ENCODE measurements around the gene KRT39. TPM values are rescaled to one million over a fixed set of nuclear protein-coding genes. Genes with fewer than 3 reads are reported as not detected.
A peak's percentile ranks its signal among the peaks of the same experiment; 100 is the strongest.

KRT39 gene
- polyA plus RNA-seq, 2 of the 4 experiments (the other 2 are of a cell fraction), result not detected

DNA sequence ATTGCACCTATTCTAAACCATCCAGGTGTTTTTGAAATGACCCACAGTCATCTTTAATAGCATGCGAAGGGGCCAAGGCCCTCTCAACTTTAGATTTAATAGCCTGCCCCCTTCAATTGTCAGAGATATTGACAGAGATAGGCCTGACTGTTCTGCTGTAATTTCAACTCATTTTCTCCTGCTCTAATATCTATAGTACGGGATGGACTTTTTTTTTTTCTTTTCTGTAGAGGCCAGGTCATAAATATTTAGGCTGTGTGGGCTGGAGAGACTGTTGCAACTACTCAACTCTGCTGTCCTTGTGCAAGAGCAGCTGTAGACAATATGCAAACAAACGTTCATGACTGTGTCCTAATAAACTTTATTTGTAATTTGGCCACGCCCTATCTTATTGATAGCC lies 57.0 kb downstream of the KRT39 start:
- no peaks in the 10 kb centered on the region for H3K9me3 ChIP-seq
- CTCF ChIA-PET, result interaction anchor here (0.6 to 13.1 kb wide), 53 partner anchors 8 to 758 kb away, joined by 3 to 246 read pairs (median 4); partner anchors contain the start of genes KRTAP16-1 and KRTAP2-3
- FAIRE-seq, result no peak
- no peak overlapping the region for H3K4me3 ChIP-seq
- POLR2A ChIA-PET, result no interaction called here
- peak overlapping the region; percentile 55 to 62 for H3K27ac ChIP-seq
- H3K4me1 ChIP-seq, result peaks cover 31% of the 10 kb centered on the region
- peak; percentile 27 to 48; a peak in 4 of 6 replicates for ATAC-seq
- TF ChIP-seq CEBPB (IDR thresholded peaks at IDR 0.05), result peak; percentile 54 to 69; a peak in 3 of 4 replicates
- TF ChIP-seq E2F6 (IDR thresholded peaks at IDR 0.05; ENCODE audit: borderline replicate concordance, low read depth), result no peak
- no peak for DNase-seq (ENCODE audit: low read depth in 1 of 2, low spot score in 1 of 2)
- peak overlapping the region; percentile 68 for H3K4me2 ChIP-seq
- 45% methylated on average over 4 of the region's 4 CpGs for WGBS (ENCODE audit: missing lambda C conversion rate)

GRCh38 chr17:40909351-40909750 lies 57.4 kb downstream of the KRT39 start:
- peaks cover 31% of the 10 kb centered on the region for H3K4me1 ChIP-seq
- peak; percentile 99 for FAIRE-seq

More at GRCh38 chr17:40909351-40909750, 57.4 kb downstream of the KRT39 start:
- TF ChIP-seq PHF8 (IDR thresholded peaks at IDR 0.05; ENCODE audit: borderline replicate concordance, low read depth) (no peak), SMC3 (IDR thresholded peaks at IDR 0.05) (peak; percentile 99), MAFK (IDR thresholded peaks at IDR 0.05; ENCODE audit: partially characterized antibody) (no peak), CBX2 (IDR thresholded peaks at IDR 0.05; ENCODE audit: borderline replicate concordance, low read depth) (no peak), NFE2L2 (conservative IDR thresholded peaks at IDR 0.05; ENCODE audit: low read length) (0 out of 2 replicates have a peak, but pooled peaks have one; percentile 7), FOSL2 (IDR thresholded peaks at IDR 0.05) (peak; percentile 72), FOSL2 (CRISPR knock-in tag; IDR thresholded peaks at IDR 0.05) (peak; percentile 96), JUNB (IDR thresholded peaks at IDR 0.05) (peak; percentile 70; the same call in 1 of the 2 replicates), HES2 (IDR thresholded peaks at IDR 0.05) (no peak), CBX8 (IDR thresholded peaks at IDR 0.05) (no peak), BHLHE40 (IDR thresholded peaks at IDR 0.05; ENCODE audit: low read depth, low read length) (no peak), FOXS1 (CRISPR knock-in tag; IDR thresholded peaks at IDR 0.05) (no peak), ATOH8 (CRISPR knock-in tag; IDR thresholded peaks at IDR 0.05; ENCODE audit: low read depth) (no peak), HOXB5 (CRISPR knock-in tag; IDR thresholded peaks at IDR 0.05) (no peak), CHD2 (IDR thresholded peaks at IDR 0.05; ENCODE audit: low read length, partially characterized antibody) (no peak), ZFP36 (IDR thresholded peaks at IDR 0.05; ENCODE audit: borderline replicate concordance, partially characterized antibody) (no peak), ZSCAN20 (CRISPR knock-in tag; IDR thresholded peaks at IDR 0.05) (no peak), JUN (IDR thresholded peaks at IDR 0.05) (0 out of 5 replicates have a peak, but pooled peaks of 1 of the 2 experiments have one; percentile 24), RAD21 (conservative IDR thresholded peaks at IDR 0.05 in 1 of 2, IDR thresholded peaks at IDR 0.05 in 1 of 2) (peak; percentile 99 to 100)
- TF ChIP-seq, protein P1, sequence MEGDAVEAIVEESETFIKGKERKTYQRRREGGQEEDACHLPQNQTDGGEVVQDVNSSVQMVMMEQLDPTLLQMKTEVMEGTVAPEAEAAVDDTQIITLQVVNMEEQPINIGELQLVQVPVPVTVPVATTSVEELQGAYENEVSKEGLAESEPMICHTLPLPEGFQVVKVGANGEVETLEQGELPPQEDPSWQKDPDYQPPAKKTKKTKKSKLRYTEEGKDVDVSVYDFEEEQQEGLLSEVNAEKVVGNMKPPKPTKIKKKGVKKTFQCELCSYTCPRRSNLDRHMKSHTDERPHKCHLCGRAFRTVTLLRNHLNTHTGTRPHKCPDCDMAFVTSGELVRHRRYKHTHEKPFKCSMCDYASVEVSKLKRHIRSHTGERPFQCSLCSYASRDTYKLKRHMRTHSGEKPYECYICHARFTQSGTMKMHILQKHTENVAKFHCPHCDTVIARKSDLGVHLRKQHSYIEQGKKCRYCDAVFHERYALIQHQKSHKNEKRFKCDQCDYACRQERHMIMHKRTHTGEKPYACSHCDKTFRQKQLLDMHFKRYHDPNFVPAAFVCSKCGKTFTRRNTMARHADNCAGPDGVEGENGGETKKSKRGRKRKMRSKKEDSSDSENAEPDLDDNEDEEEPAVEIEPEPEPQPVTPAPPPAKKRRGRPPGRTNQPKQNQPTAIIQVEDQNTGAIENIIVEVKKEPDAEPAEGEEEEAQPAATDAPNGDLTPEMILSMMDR (IDR thresholded peaks at IDR 0.05), result peak; percentile 98
- TF ChIP-seq, protein P2, sequence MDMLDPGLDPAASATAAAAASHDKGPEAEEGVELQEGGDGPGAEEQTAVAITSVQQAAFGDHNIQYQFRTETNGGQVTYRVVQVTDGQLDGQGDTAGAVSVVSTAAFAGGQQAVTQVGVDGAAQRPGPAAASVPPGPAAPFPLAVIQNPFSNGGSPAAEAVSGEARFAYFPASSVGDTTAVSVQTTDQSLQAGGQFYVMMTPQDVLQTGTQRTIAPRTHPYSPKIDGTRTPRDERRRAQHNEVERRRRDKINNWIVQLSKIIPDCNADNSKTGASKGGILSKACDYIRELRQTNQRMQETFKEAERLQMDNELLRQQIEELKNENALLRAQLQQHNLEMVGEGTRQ (IDR thresholded peaks at IDR 0.05), result no peak
- ChIA-PET POLR2A (no interaction called here), CTCF (interaction anchor here (0.6 to 13.1 kb wide), 53 partner anchors 8 to 759 kb away, joined by 3 to 246 read pairs (median 4); partner anchors contain the start of genes KRTAP16-1 and KRTAP2-3)
- ATAC-seq (peak; percentile 91 to 95), DNase-seq (ENCODE audit: low read depth in 1 of 2, low spot score in 1 of 2) (peak; percentile 91 to 92)
- peak overlapping the region; percentile 68 for H3K4me2 ChIP-seq
- WGBS (ENCODE audit: missing lambda C conversion rate), result 2% methylated on average over 5 of the region's 5 CpGs
- peak overlapping the region; percentile 62 to 65 for H3K27ac ChIP-seq
- no peaks in the 10 kb centered on the region for H3K9me3 ChIP-seq
- H3K4me3 ChIP-seq, result no peak overlapping the region

Small RNA genes within 50 kb of the gene (small RNA-seq; reads per million reads assigned to genes)
- gene KRTAP3-4P, result 0 reads per million in 6 experiments

Other genes with a start within 250 kb of the KRT39 start
Only the 30 nearest of the 33 such genes appear.
- not detected in 2 replicates for gene KRT26, start 194.7 kb downstream of the KRT39 start, polyA plus RNA-seq (2011; rRNA removed)
- not detected in 3 replicates for gene KRT26, start 194.7 kb downstream of the KRT39 start, polyA plus RNA-seq (2017; fragmentation: RNase III; extraction: RNeasy Plus Mini Kit Qiagen cat#74134 plus additional on column Dnase treatment)
- gene KRT27, start 184.4 kb downstream of the KRT39 start, polyA plus RNA-seq (2011; rRNA removed), result not detected in 2 replicates
- gene KRT27, start 184.4 kb downstream of the KRT39 start, polyA plus RNA-seq (2017; fragmentation: RNase III; extraction: RNeasy Plus Mini Kit Qiagen cat#74134 plus additional on column Dnase treatment), result not detected in 3 replicates
- gene KRT28, start 167.0 kb downstream of the KRT39 start, polyA plus RNA-seq (2011; rRNA removed), result not detected in 2 replicates
- gene KRT28, start 167.0 kb downstream of the KRT39 start, polyA plus RNA-seq (2017; fragmentation: RNase III; extraction: RNeasy Plus Mini Kit Qiagen cat#74134 plus additional on column Dnase treatment), result not detected in 3 replicates
- 59.8 and 89.8 TPM in 2 replicates for gene KRT10, start 144.3 kb downstream of the KRT39 start, polyA plus RNA-seq (2011; rRNA removed)
- 89.1 to 96.2 TPM (median 95.9 TPM) in 3 replicates for gene KRT10, start 144.3 kb downstream of the KRT39 start, polyA plus RNA-seq (2017; fragmentation: RNase III; extraction: RNeasy Plus Mini Kit Qiagen cat#74134 plus additional on column Dnase treatment)
- gene KRT12, start 99.7 kb downstream of the KRT39 start, polyA plus RNA-seq (2011; rRNA removed), result not detected in 2 replicates
- gene KRT12, start 99.7 kb downstream of the KRT39 start, polyA plus RNA-seq (2017; fragmentation: RNase III; extraction: RNeasy Plus Mini Kit Qiagen cat#74134 plus additional on column Dnase treatment), result not detected in 3 replicates
- gene KRT20, start 81.7 kb downstream of the KRT39 start, polyA plus RNA-seq (2011; rRNA removed), result 0.28 and 0.34 TPM in 2 replicates
- not detected in 3 replicates for gene KRT20, start 81.7 kb downstream of the KRT39 start, polyA plus RNA-seq (2017; fragmentation: RNase III; extraction: RNeasy Plus Mini Kit Qiagen cat#74134 plus additional on column Dnase treatment)
- gene KRT23, start 29.3 kb downstream of the KRT39 start, polyA plus RNA-seq (2011; rRNA removed), result not detected in 2 replicates
- not detected in 3 replicates for gene KRT23, start 29.3 kb downstream of the KRT39 start, polyA plus RNA-seq (2017; fragmentation: RNase III; extraction: RNeasy Plus Mini Kit Qiagen cat#74134 plus additional on column Dnase treatment)
- not detected in 2 replicates for gene KRT40, start 17.4 kb upstream of the KRT39 start, polyA plus RNA-seq (2011; rRNA removed)
- gene KRT40, start 17.4 kb upstream of the KRT39 start, polyA plus RNA-seq (2017; fragmentation: RNase III; extraction: RNeasy Plus Mini Kit Qiagen cat#74134 plus additional on column Dnase treatment), result not detected in 3 replicates
- gene KRTAP3-3, start 27.2 kb upstream of the KRT39 start, polyA plus RNA-seq (2011; rRNA removed), result not detected in 2 replicates
- gene KRTAP3-3, start 27.2 kb upstream of the KRT39 start, polyA plus RNA-seq (2017; fragmentation: RNase III; extraction: RNeasy Plus Mini Kit Qiagen cat#74134 plus additional on column Dnase treatment), result not detected in 3 replicates
- gene KRTAP3-2, start 33.0 kb upstream of the KRT39 start, polyA plus RNA-seq (2011; rRNA removed), result not detected in 2 replicates
- gene KRTAP3-2, start 33.0 kb upstream of the KRT39 start, polyA plus RNA-seq (2017; fragmentation: RNase III; extraction: RNeasy Plus Mini Kit Qiagen cat#74134 plus additional on column Dnase treatment), result not detected in 3 replicates
- gene KRTAP3-1, start 42.2 kb upstream of the KRT39 start, polyA plus RNA-seq (2011; rRNA removed), result not detected in 2 replicates
- gene KRTAP3-1, start 42.2 kb upstream of the KRT39 start, polyA plus RNA-seq (2017; fragmentation: RNase III; extraction: RNeasy Plus Mini Kit Qiagen cat#74134 plus additional on column Dnase treatment), result not detected in 3 replicates
- not detected in 2 replicates for gene KRTAP1-5, start 60.3 kb upstream of the KRT39 start, polyA plus RNA-seq (2011; rRNA removed)
- not detected in 3 replicates for gene KRTAP1-5, start 60.3 kb upstream of the KRT39 start, polyA plus RNA-seq (2017; fragmentation: RNase III; extraction: RNeasy Plus Mini Kit Qiagen cat#74134 plus additional on column Dnase treatment)
- not detected in 2 replicates for gene KRTAP1-4, start 63.2 kb upstream of the KRT39 start, polyA plus RNA-seq (2011; rRNA removed)
- gene KRTAP1-4, start 63.2 kb upstream of the KRT39 start, polyA plus RNA-seq (2017; fragmentation: RNase III; extraction: RNeasy Plus Mini Kit Qiagen cat#74134 plus additional on column Dnase treatment), result not detected in 3 replicates
- gene KRTAP1-3, start 67.9 kb upstream of the KRT39 start, polyA plus RNA-seq (2011; rRNA removed), result not detected in 2 replicates
- gene KRTAP1-3, start 67.9 kb upstream of the KRT39 start, polyA plus RNA-seq (2017; fragmentation: RNase III; extraction: RNeasy Plus Mini Kit Qiagen cat#74134 plus additional on column Dnase treatment), result not detected in 3 replicates
- not detected in 2 replicates for gene KRTAP1-1, start 74.5 kb upstream of the KRT39 start, polyA plus RNA-seq (2011; rRNA removed)
- gene KRTAP1-1, start 74.5 kb upstream of the KRT39 start, polyA plus RNA-seq (2017; fragmentation: RNase III; extraction: RNeasy Plus Mini Kit Qiagen cat#74134 plus additional on column Dnase treatment), result not detected in 3 replicates
- not detected in 2 replicates for gene KRTAP2-1, start 80.4 kb upstream of the KRT39 start, polyA plus RNA-seq (2011; rRNA removed)
- gene KRTAP2-1, start 80.4 kb upstream of the KRT39 start, polyA plus RNA-seq (2017; fragmentation: RNase III; extraction: RNeasy Plus Mini Kit Qiagen cat#74134 plus additional on column Dnase treatment), result not detected in 3 replicates
- gene KRTAP2-2, start 88.3 kb upstream of the KRT39 start, polyA plus RNA-seq (2011; rRNA removed), result not detected in 2 replicates
- not detected in 3 replicates for gene KRTAP2-2, start 88.3 kb upstream of the KRT39 start, polyA plus RNA-seq (2017; fragmentation: RNase III; extraction: RNeasy Plus Mini Kit Qiagen cat#74134 plus additional on column Dnase treatment)
- gene KRTAP2-3, start 93.2 kb upstream of the KRT39 start, polyA plus RNA-seq (2011; rRNA removed), result not detected in 2 replicates
- gene KRTAP2-3, start 93.2 kb upstream of the KRT39 start, polyA plus RNA-seq (2017; fragmentation: RNase III; extraction: RNeasy Plus Mini Kit Qiagen cat#74134 plus additional on column Dnase treatment), result 0.10 TPM in 1 of 3 replicates, not detected in the others
- not detected in 2 replicates for gene KRTAP2-4, start 98.9 kb upstream of the KRT39 start, polyA plus RNA-seq (2011; rRNA removed)
- gene KRTAP2-4, start 98.9 kb upstream of the KRT39 start, polyA plus RNA-seq (2017; fragmentation: RNase III; extraction: RNeasy Plus Mini Kit Qiagen cat#74134 plus additional on column Dnase treatment), result not detected in 3 replicates
- not detected in 2 replicates for gene KRTAP4-7, start 117.2 kb upstream of the KRT39 start, polyA plus RNA-seq (2011; rRNA removed)
- gene KRTAP4-7, start 117.2 kb upstream of the KRT39 start, polyA plus RNA-seq (2017; fragmentation: RNase III; extraction: RNeasy Plus Mini Kit Qiagen cat#74134 plus additional on column Dnase treatment), result not detected in 3 replicates
- not detected in 2 replicates for gene KRTAP4-8, start 131.2 kb upstream of the KRT39 start, polyA plus RNA-seq (2011; rRNA removed)
- gene KRTAP4-8, start 131.2 kb upstream of the KRT39 start, polyA plus RNA-seq (2017; fragmentation: RNase III; extraction: RNeasy Plus Mini Kit Qiagen cat#74134 plus additional on column Dnase treatment), result not detected in 3 replicates
- not detected in 2 replicates for gene KRTAP4-16, start 135.3 kb upstream of the KRT39 start, polyA plus RNA-seq (2011; rRNA removed)
- not detected in 3 replicates for gene KRTAP4-16, start 135.3 kb upstream of the KRT39 start, polyA plus RNA-seq (2017; fragmentation: RNase III; extraction: RNeasy Plus Mini Kit Qiagen cat#74134 plus additional on column Dnase treatment)
- gene KRTAP4-9, start 138.4 kb upstream of the KRT39 start, polyA plus RNA-seq (2011; rRNA removed), result not detected in 2 replicates
- gene KRTAP4-9, start 138.4 kb upstream of the KRT39 start, polyA plus RNA-seq (2017; fragmentation: RNase III; extraction: RNeasy Plus Mini Kit Qiagen cat#74134 plus additional on column Dnase treatment), result not detected in 3 replicates
- not detected in 2 replicates for gene KRTAP4-11, start 151.4 kb upstream of the KRT39 start, polyA plus RNA-seq (2011; rRNA removed)
- gene KRTAP4-11, start 151.4 kb upstream of the KRT39 start, polyA plus RNA-seq (2017; fragmentation: RNase III; extraction: RNeasy Plus Mini Kit Qiagen cat#74134 plus additional on column Dnase treatment), result not detected in 3 replicates
- gene KRTAP4-12, start 157.2 kb upstream of the KRT39 start, polyA plus RNA-seq (2011; rRNA removed), result not detected in 2 replicates
- not detected in 3 replicates for gene KRTAP4-12, start 157.2 kb upstream of the KRT39 start, polyA plus RNA-seq (2017; fragmentation: RNase III; extraction: RNeasy Plus Mini Kit Qiagen cat#74134 plus additional on column Dnase treatment)
- gene KRTAP4-6, start 173.6 kb upstream of the KRT39 start, polyA plus RNA-seq (2011; rRNA removed), result not detected in 2 replicates
- gene KRTAP4-6, start 173.6 kb upstream of the KRT39 start, polyA plus RNA-seq (2017; fragmentation: RNase III; extraction: RNeasy Plus Mini Kit Qiagen cat#74134 plus additional on column Dnase treatment), result not detected in 3 replicates
- gene KRTAP4-5, start 182.9 kb upstream of the KRT39 start, polyA plus RNA-seq (2011; rRNA removed), result not detected in 2 replicates
- gene KRTAP4-5, start 182.9 kb upstream of the KRT39 start, polyA plus RNA-seq (2017; fragmentation: RNase III; extraction: RNeasy Plus Mini Kit Qiagen cat#74134 plus additional on column Dnase treatment), result not detected in 3 replicates
- gene KRTAP4-4, start 193.8 kb upstream of the KRT39 start, polyA plus RNA-seq (2011; rRNA removed), result not detected in 2 replicates
- gene KRTAP4-4, start 193.8 kb upstream of the KRT39 start, polyA plus RNA-seq (2017; fragmentation: RNase III; extraction: RNeasy Plus Mini Kit Qiagen cat#74134 plus additional on column Dnase treatment), result not detected in 3 replicates
- not detected in 2 replicates for gene KRTAP4-3, start 201.3 kb upstream of the KRT39 start, polyA plus RNA-seq (2011; rRNA removed)
- not detected in 3 replicates for gene KRTAP4-3, start 201.3 kb upstream of the KRT39 start, polyA plus RNA-seq (2017; fragmentation: RNase III; extraction: RNeasy Plus Mini Kit Qiagen cat#74134 plus additional on column Dnase treatment)
- not detected in 2 replicates for gene KRTAP4-2, start 211.3 kb upstream of the KRT39 start, polyA plus RNA-seq (2011; rRNA removed)
- gene KRTAP4-2, start 211.3 kb upstream of the KRT39 start, polyA plus RNA-seq (2017; fragmentation: RNase III; extraction: RNeasy Plus Mini Kit Qiagen cat#74134 plus additional on column Dnase treatment), result not detected in 3 replicates

All from A549 (cell line).